K562 (cell line): ENCODE measurements around the gene REC8. TPM values are rescaled to one million over a fixed set of nuclear protein-coding genes. Genes with fewer than 3 reads are reported as not detected.

Experiments used
- MYC ChIP-seq, 2 experiments: fragments of 250-450 bp in 1 of 2; sonication (Bioruptor Pico) in 1 of 2; IDR thresholded peaks; 2 replicates each; pipeline versions ENCODE4 v1.5.1 to v1.6.1; 2012 to 2021; ENCODE audit warnings: low read depth in 2 of 2, borderline replicate concordance in 1 of 2, improper control_type of control experiment in 1 of 2, low read length in 1 of 2, mild to moderate bottlenecking in 1 of 2, moderate library complexity in 1 of 2
- NBN ChIP-seq: fragments of 450-650 bp; IDR thresholded peaks from 2 replicates; pipeline ENCODE4 v1.6.1; 2016; ENCODE audit warnings: low read depth, mild to moderate bottlenecking
- NONO ChIP-seq, 2 experiments: fragments of 200-400 bp in 1 of 2; fragments of 450-650 bp in 1 of 2; formaldehyde crosslinking in 1 of 2; IDR thresholded peaks; 2 replicates each; pipeline ENCODE4 v1.6.1; 2017; ENCODE audit warnings: low read depth in 2 of 2, mild to moderate bottlenecking in 2 of 2, moderate library complexity in 2 of 2, low read length in 1 of 2
- NRF1 ChIP-seq, 2 experiments: fragments of 450-650 bp; IDR thresholded peaks in 1 of 2; conservative IDR thresholded peaks in 1 of 2; 2 replicates each; pipeline ENCODE4 v1.6.1; 2014; ENCODE audit warnings: mild to moderate bottlenecking in 2 of 2
- PHF8 ChIP-seq: fragments of 200-600 bp; sonication (generic); IDR thresholded peaks from 2 replicates; pipeline ENCODE4 v1.6.1; 2012; ENCODE audit warnings: mixed run types, mild to moderate bottlenecking, inconsistent platforms, low read length, moderate library complexity, borderline replicate concordance
- U2AF2 ChIP-seq: fragments of 200-400 bp; formaldehyde crosslinking; optimal IDR thresholded peaks from 2 replicates; pipeline ENCODE3; 2017; ENCODE audit warnings: low read depth, mild to moderate bottlenecking, low read length
- ZBTB7A ChIP-seq: IDR thresholded peaks from 2 replicates; pipeline ENCODE4 v1.6.1; 2011; ENCODE audit warnings: low read depth, mild to moderate bottlenecking, low read length, moderate library complexity, borderline replicate concordance; ENCODE audit not compliant: control insufficient read depth
- ZNF12 ChIP-seq: sonication (generic); formaldehyde crosslinking; IDR thresholded peaks from 2 replicates; pipeline ENCODE4 v1.4.0; 2020; ENCODE audit warnings: mild to moderate bottlenecking, missing genetic modification reagents
- polyA plus RNA-seq, 8 experiments: library from polyadenylated mRNA; depleted of rRNA in 4 of 8; stranded (reverse) in 5 of 8; unstranded in 3 of 8; fragments of >200 nt; fragmentation: Nextera tagmentation in 2 of 8; fragmentation: Illumina TruSeq in 1 of 8; extraction: Ambion mirVana in 2 of 8; extraction: Trizol in 1 of 8; gene quantifications; 2 replicates each; pipeline versions ENCODE4 v1.2.1 to v1.2.3, GENCODE V29; 2011 to 2014; ENCODE audit warnings: inconsistent platforms in 1 of 8, missing spikeins in 1 of 8
- total RNA-seq, 7 experiments: library from RNA; depleted of rRNA in 6 of 7; stranded (reverse); fragments of >200 nt in 6 of 7; fragmentation: Illumina TruSeq in 2 of 7; extraction: Trizol in 2 of 7; gene quantifications; 2 replicates each; pipeline versions ENCODE4 v1.2.1 to v1.2.3, GENCODE V29; 2011 to 2021; ENCODE audit warnings: low replicate concordance in 1 of 7
- TF ChIP-seq, protein P1 (sequence below), 2 experiments: fragments of 200-800 bp in 1 of 2; sonication (Bioruptor generic) in 1 of 2; sonication (generic) in 1 of 2; formaldehyde crosslinking in 1 of 2; IDR thresholded peaks in 1 of 2; conservative IDR thresholded peaks in 1 of 2; 2 replicates each; pipeline versions ENCODE4 v1.5.0 to v1.6.1; 2016 to 2020; ENCODE audit warnings: missing compliant biosample characterization in 1 of 2, missing genetic modification characterization in 1 of 2, missing genetic modification reagents in 1 of 2
- TF ChIP-seq, protein P2 (sequence below), 2 experiments: fragments of 450-650 bp in 1 of 2; sonication (generic) in 1 of 2; formaldehyde crosslinking in 1 of 2; IDR thresholded peaks; 2 replicates each; pipeline versions ENCODE4 v1.7.1 to v1.9.0; 2016 to 2022; ENCODE audit warnings: inconsistent platforms in 1 of 2, mild to moderate bottlenecking in 1 of 2, missing genetic modification reagents in 1 of 2
- TF ChIP-seq, protein P3 (sequence below): fragments of 450-650 bp; IDR thresholded peaks from 2 replicates; pipeline ENCODE4 v1.6.1; 2018; ENCODE audit not compliant: partially characterized antibody

Gene REC8
- total and polyA plus RNA-seq, 9 of the 15 experiments (the other 6 are each of a cell fraction or from before 2014, with no cell fraction given): 0.11 to 2.5 (median 0.85) TPM

DNA sequence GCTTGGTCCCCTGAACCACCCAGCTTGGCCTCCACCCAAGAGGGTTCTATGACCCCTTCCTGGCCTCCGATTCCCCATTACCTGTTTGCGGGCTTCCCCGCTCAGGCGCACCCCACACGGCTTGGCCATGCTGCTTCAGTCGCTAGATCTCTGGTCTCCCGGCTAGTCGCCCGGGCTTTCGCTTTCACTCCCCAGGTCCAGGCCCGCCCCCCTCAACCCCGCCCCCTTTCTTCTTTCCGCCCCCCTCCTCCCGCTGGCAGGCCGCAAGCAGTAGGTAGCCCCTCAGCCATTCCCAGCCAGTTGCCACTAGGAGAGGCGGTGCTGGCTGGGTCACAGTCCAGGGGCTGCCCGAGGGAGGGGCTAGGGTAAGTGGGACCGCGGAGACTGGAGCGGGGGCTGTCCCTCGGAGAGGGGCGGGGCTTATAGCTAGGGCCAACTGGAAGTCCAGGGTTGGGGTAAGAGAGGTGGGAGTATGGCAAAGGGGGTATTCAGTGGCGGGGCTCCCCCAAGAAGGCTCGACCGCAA lies 25.4 kb upstream of the REC8 start, which contains the start of gene PSME2 (continued):
- TF ChIP-seq NONO (IDR thresholded peaks at IDR 0.05; ENCODE audit: low read depth in 2 of 2, low read length in 1 of 2) (no peak), ZNF12 (CRISPR knock-in tag) (no peak), NBN (0 out of 2 replicates have a peak, but pooled peaks have one; percentile 50), NRF1 (conservative IDR thresholded peaks at IDR 0.05 in 1 of 2, IDR thresholded peaks at IDR 0.05 in 1 of 2) (no peak), U2AF2 (no peak), PHF8 (peak; percentile 40; the same call in 1 of the 2 replicates), MYC (IDR thresholded peaks at IDR 0.05; ENCODE audit: low read depth, low read length) (peak; percentile 60), MYC (CRISPR knock-in tag; IDR thresholded peaks at IDR 0.05; ENCODE audit: borderline replicate concordance, low read depth) (no peak), ZBTB7A (peak; percentile 86)
- TF ChIP-seq, protein P1, sequence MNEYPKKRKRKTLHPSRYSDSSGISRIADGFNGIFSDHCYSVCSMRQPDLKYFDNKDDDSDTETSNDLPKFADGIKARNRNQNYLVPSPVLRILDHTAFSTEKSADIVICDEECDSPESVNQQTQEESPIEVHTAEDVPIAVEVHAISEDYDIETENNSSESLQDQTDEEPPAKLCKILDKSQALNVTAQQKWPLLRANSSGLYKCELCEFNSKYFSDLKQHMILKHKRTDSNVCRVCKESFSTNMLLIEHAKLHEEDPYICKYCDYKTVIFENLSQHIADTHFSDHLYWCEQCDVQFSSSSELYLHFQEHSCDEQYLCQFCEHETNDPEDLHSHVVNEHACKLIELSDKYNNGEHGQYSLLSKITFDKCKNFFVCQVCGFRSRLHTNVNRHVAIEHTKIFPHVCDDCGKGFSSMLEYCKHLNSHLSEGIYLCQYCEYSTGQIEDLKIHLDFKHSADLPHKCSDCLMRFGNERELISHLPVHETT (CRISPR knock-in tag; conservative IDR thresholded peaks at IDR 0.05 in 1 of 2, IDR thresholded peaks at IDR 0.05 in 1 of 2): no peak
- TF ChIP-seq, protein P2, sequence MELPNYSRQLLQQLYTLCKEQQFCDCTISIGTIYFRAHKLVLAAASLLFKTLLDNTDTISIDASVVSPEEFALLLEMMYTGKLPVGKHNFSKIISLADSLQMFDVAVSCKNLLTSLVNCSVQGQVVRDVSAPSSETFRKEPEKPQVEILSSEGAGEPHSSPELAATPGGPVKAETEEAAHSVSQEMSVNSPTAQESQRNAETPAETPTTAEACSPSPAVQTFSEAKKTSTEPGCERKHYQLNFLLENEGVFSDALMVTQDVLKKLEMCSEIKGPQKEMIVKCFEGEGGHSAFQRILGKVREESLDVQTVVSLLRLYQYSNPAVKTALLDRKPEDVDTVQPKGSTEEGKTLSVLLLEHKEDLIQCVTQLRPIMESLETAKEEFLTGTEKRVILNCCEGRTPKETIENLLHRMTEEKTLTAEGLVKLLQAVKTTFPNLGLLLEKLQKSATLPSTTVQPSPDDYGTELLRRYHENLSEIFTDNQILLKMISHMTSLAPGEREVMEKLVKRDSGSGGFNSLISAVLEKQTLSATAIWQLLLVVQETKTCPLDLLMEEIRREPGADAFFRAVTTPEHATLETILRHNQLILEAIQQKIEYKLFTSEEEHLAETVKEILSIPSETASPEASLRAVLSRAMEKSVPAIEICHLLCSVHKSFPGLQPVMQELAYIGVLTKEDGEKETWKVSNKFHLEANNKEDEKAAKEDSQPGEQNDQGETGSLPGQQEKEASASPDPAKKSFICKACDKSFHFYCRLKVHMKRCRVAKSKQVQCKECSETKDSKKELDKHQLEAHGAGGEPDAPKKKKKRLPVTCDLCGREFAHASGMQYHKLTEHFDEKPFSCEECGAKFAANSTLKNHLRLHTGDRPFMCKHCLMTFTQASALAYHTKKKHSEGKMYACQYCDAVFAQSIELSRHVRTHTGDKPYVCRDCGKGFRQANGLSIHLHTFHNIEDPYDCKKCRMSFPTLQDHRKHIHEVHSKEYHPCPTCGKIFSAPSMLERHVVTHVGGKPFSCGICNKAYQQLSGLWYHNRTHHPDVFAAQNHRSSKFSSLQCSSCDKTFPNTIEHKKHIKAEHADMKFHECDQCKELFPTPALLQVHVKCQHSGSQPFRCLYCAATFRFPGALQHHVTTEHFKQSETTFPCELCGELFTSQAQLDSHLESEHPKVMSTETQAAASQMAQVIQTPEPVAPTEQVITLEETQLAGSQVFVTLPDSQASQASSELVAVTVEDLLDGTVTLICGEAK (IDR thresholded peaks at IDR 0.05): no peak
- TF ChIP-seq, protein P2 (CRISPR knock-in tag; IDR thresholded peaks at IDR 0.05): no peak
- TF ChIP-seq, protein P3, sequence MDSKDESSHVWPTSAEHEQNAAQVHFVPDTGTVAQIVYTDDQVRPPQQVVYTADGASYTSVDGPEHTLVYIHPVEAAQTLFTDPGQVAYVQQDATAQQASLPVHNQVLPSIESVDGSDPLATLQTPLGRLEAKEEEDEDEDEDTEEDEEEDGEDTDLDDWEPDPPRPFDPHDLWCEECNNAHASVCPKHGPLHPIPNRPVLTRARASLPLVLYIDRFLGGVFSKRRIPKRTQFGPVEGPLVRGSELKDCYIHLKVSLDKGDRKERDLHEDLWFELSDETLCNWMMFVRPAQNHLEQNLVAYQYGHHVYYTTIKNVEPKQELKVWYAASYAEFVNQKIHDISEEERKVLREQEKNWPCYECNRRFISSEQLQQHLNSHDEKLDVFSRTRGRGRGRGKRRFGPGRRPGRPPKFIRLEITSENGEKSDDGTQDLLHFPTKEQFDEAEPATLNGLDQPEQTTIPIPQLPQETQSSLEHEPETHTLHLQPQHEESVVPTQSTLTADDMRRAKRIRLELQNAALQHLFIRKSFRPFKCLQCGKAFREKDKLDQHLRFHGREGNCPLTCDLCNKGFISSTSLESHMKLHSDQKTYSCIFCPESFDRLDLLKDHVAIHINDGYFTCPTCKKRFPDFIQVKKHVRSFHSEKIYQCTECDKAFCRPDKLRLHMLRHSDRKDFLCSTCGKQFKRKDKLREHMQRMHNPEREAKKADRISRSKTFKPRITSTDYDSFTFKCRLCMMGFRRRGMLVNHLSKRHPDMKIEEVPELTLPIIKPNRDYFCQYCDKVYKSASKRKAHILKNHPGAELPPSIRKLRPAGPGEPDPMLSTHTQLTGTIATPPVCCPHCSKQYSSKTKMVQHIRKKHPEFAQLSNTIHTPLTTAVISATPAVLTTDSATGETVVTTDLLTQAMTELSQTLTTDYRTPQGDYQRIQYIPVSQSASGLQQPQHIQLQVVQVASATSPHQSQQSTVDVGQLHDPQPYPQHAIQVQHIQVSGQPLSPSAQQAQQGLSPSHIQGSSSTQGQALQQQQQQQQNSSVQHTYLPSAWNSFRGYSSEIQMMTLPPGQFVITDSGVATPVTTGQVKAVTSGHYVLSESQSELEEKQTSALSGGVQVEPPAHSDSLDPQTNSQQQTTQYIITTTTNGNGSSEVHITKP: peak; percentile 43
